Cerebellar cortex (tissue), 1 donor: ENCODE measurements around the gene CEP350.
A peak's percentile ranks its signal among the peaks of the same experiment; 100 is the strongest.

Source experiments
- DNase-seq: peaks from one replicate; pipeline ENCODE4 v3.0.0-alpha.2; 2015; ENCODE audit warnings: low spot score

CEP350 gene

GRCh38 chr1:179954493-179955286 lies at the start of gene CEP350:
Gene CEP350 (plus strand): TSS chr1:179954810. CDS start chr1:179986182, 31,372 bp downstream.
- DNase-seq = peak; percentile 100

- DNase-seq = no peak
Observed at GRCh38 chr1:179910934-179911333, 43.7 kb upstream of the CEP350 start.

GRCh38 chr1:179911812-179912211 lies 42.8 kb upstream of the CEP350 start:
- DNase-seq = no peak

- no peak for DNase-seq
Observed at GRCh38 chr1:179917601-179918429, 36.8 kb upstream of the CEP350 start.

GRCh38 chr1:179921472-179921871 lies 33.1 kb upstream of the CEP350 start:
- peak; percentile 10 for DNase-seq

GRCh38 chr1:179921981-179922872 lies 32.4 kb upstream of the CEP350 start:
- DNase-seq = no peak

- DNase-seq = no peak
Observed at GRCh38 chr1:179923029-179923428, 31.6 kb upstream of the CEP350 start.

GRCh38 chr1:179924268-179924667 lies 30.3 kb upstream of the CEP350 start:
- DNase-seq = no peak

- DNase-seq = no peak
Observed at GRCh38 chr1:179925302-179925701, 29.3 kb upstream of the CEP350 start.

- DNase-seq = no peak
Observed at GRCh38 chr1:179925922-179926849, 28.4 kb upstream of the CEP350 start.

- DNase-seq = no peak
Observed at GRCh38 chr1:179926850-179927205, 27.8 kb upstream of the CEP350 start.

GRCh38 chr1:179929955-179930798 lies 24.4 kb upstream of the CEP350 start:
- DNase-seq = no peak

GRCh38 chr1:179930867-179931266 lies 23.7 kb upstream of the CEP350 start:
- no peak for DNase-seq

- no peak for DNase-seq
Observed at GRCh38 chr1:179933219-179933618, 21.4 kb upstream of the CEP350 start.

GRCh38 chr1:179935909-179936496 lies 18.6 kb upstream of the CEP350 start:
- DNase-seq = no peak

- DNase-seq = no peak
Observed at GRCh38 chr1:179937668-179938254, 16.8 kb upstream of the CEP350 start.

- DNase-seq = no peak
Observed at GRCh38 chr1:179938752-179939151, 15.9 kb upstream of the CEP350 start.

- no peak for DNase-seq
Observed at GRCh38 chr1:179939941-179940340, 14.7 kb upstream of the CEP350 start.

GRCh38 chr1:179941454-179941853 lies 13.2 kb upstream of the CEP350 start:
- no peak for DNase-seq
